BLaER1 (cell line): ENCODE measurements around the gene CHD9.
A peak's percentile ranks its signal among the peaks of the same experiment; 100 is the strongest.
"Not testable (repeated sequence)": the region's sequence is repeated elsewhere in the genome, so short reads cannot be mapped to it uniquely, and the experiment has no call there.

Experiments used
- H3K27ac ChIP-seq: shearing (Covaris generic); formaldehyde crosslinking; 2 replicates; pipeline ENCODE4 v1.8.1; 2022
- H3K27me3 ChIP-seq: shearing (Covaris generic); formaldehyde crosslinking; 2 replicates; pipeline ENCODE4 v1.8.1; 2022
- H3K36me3 ChIP-seq: shearing (Covaris generic); formaldehyde crosslinking; 2 replicates; pipeline ENCODE4 v1.8.1; 2022
- H3K4me1 ChIP-seq: shearing (Covaris generic); formaldehyde crosslinking; 2 replicates; pipeline ENCODE4 v1.8.1; 2022
- H3K4me2 ChIP-seq: shearing (Covaris generic); formaldehyde crosslinking; 2 replicates; pipeline ENCODE4 v1.8.1; 2022
- H3K4me3 ChIP-seq: shearing (Covaris generic); formaldehyde crosslinking; 2 replicates; pipeline ENCODE4 v1.8.1; 2022
- H3K9ac ChIP-seq: shearing (Covaris generic); formaldehyde crosslinking; 2 replicates; pipeline ENCODE4 v1.8.1; 2022
- H3K9me3 ChIP-seq: shearing (Covaris generic); formaldehyde crosslinking; 2 replicates; pipeline ENCODE4 v1.8.1; 2022
- H4K20me1 ChIP-seq: shearing (Covaris generic); formaldehyde crosslinking; 2 replicates; pipeline ENCODE4 v1.8.1; 2022
- Cebpa-rat ChIP-seq: shearing (Covaris generic); IDR thresholded peaks from 2 replicates; pipeline ENCODE4 v1.8.1; 2022

CHD9 gene

DNA sequence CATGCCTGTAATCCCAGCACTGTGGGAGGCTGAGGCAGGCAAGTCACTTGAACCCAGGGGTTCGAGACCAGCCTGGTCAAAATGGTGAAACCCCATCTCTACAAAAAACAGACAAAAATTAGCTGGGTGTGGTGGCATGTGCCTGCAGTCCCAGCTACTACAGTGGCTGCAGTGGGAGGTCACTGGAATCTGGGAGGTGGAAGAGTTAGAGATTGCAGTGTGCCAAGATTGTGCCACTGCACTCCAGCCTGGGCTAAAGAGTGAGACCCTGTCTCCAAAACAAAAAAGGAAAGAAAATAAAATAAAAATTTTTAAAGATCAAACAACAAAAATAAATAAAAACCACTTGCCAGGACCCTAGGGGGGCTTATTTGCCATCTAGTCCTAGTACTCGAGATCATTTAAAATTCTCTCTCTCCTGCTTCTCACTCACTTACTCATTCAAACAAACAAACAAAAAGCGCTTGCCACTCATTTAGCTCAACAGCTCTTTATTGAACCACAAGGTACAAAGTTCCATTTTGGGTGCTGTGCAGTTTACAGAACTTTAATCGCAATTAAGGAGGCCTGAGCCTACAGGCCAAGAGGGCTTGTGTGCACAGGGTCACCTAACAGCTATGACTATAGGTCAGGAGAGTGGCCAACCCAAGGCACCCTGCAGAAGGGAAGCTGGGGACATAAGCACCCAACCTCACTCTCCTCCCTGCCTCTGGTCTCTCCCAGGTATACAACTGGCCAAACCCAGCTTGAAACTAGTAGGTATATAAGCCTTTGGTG is 6.5 kb upstream of the CHD9 start:
- H3K4me3 ChIP-seq, result no peak overlapping the region
- TF ChIP-seq Cebpa-rat, result no peak
- no peak overlapping the region for H3K4me2 ChIP-seq

DNA sequence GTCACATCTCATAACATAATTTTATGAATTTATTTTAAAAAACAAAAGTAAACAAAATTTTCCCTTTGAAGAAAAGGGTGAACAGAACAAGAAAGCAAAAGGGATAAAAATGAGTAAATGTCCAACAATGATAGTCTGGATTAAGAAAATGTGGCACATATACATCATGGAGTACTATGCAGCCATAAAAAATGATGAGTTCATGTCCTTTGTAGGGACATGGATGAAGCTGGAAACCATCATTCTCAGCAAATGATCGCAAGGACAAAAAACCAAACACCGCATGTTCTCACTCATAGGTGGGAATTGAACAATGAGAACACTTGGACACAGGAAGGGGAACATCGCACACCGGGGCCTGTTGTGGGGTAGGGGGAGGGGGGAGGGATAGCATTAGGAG is 3.5 kb upstream of the CHD9 start:
- H3K27ac ChIP-seq, H3K4me2 ChIP-seq, H3K27me3 ChIP-seq, H4K20me1 ChIP-seq, H3K36me3 ChIP-seq, H3K9me3 ChIP-seq, H3K4me3 ChIP-seq, H3K9ac ChIP-seq: not testable (repeated sequence)
- H3K4me1 ChIP-seq, result peaks cover 24% of the 10 kb centered on the region

More for the DNA sequence above, 6.5 kb upstream of the CHD9 start:
- no peak overlapping the region for H3K27ac ChIP-seq
- no peaks in the 10 kb centered on the region for H3K36me3 ChIP-seq
- H3K9me3 ChIP-seq, result peaks cover 9% of the 10 kb centered on the region; the same call in 1 of the 2 replicates
- H3K4me1 ChIP-seq, result peaks cover 14% of the 10 kb centered on the region
- no peaks in the 10 kb centered on the region for H4K20me1 ChIP-seq
- H3K9ac ChIP-seq, result no peak overlapping the region
- H3K27me3 ChIP-seq, result no peaks in the 10 kb centered on the region

- H3K4me1 ChIP-seq, result peaks cover 39% of the 10 kb centered on the region
- H3K4me2 ChIP-seq, result peak within 1 kb of the TSS; percentile 45
- TF ChIP-seq Cebpa-rat, result no peak
- H3K36me3 ChIP-seq, result no peaks in the 10 kb centered on the region
- H3K27me3 ChIP-seq, result no peaks in the 10 kb centered on the region
- no peaks in the 10 kb centered on the region for H4K20me1 ChIP-seq
- no peak within 1 kb of the TSS for H3K9ac ChIP-seq
- H3K9me3 ChIP-seq, result no peaks in the 10 kb centered on the region
- no peak within 1 kb of the TSS for H3K4me3 ChIP-seq
- 0 out of 2 replicates have a peak within 1 kb of the TSS, but pooled peaks have one; percentile 20 for H3K27ac ChIP-seq
Observed at GRCh38 chr16:53052519-53053501, 2.0 kb upstream of the CHD9 start, which contains the start of gene CHD9NB. CHD9NB (minus strand) TSS chr16:53052897; CDS start chr16:53044158, 8,739 bp downstream.

DNA sequence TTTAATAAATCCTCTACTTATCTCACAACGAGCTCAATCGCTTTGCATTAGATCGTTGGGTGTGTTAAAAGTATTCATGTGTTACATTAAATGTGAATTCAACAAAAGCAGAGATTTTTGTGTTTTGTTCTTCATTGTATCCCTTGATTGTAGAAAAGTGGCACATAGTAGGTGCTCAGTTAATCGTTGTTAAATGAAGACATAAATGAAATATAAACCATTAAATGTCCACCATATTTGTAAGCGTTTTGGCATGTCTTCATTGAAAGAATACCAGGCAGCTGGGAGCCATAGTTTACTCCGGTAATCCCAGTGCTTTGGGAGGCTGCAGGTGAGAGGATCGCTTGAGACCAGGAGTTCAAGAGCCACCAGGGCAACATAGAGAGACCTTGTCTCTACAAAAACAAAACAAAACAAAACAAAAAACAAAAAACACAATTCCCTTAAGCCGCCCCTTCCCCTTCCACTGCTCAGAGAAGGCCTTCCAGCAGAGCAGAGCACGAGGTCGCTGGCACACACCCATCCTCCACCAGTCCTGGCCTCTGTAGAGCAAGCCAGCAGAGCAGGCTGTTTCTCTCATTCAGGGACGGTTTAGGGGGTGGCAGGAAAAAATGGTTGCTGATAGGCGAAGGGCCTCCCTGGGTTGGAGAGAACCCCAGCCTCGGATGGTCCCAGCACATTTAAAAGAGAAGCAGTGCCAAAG is 673 bp upstream of the CHD9 start:
- Histone ChIP-seq H3K4me2 (peak overlapping the region; percentile 89), H4K20me1 (peaks cover 6% of the 10 kb centered on the region; the same call in 1 of the 2 replicates), H3K27ac (peak overlapping the region; percentile 94), H3K4me1 (peaks cover 51% of the 10 kb centered on the region), H3K36me3 (no peaks in the 10 kb centered on the region), H3K4me3 (peak overlapping the region; percentile 84), H3K9me3 (no peaks in the 10 kb centered on the region), H3K27me3 (no peaks in the 10 kb centered on the region), H3K9ac (peak overlapping the region; percentile 94)
- no peak for TF ChIP-seq Cebpa-rat

DNA sequence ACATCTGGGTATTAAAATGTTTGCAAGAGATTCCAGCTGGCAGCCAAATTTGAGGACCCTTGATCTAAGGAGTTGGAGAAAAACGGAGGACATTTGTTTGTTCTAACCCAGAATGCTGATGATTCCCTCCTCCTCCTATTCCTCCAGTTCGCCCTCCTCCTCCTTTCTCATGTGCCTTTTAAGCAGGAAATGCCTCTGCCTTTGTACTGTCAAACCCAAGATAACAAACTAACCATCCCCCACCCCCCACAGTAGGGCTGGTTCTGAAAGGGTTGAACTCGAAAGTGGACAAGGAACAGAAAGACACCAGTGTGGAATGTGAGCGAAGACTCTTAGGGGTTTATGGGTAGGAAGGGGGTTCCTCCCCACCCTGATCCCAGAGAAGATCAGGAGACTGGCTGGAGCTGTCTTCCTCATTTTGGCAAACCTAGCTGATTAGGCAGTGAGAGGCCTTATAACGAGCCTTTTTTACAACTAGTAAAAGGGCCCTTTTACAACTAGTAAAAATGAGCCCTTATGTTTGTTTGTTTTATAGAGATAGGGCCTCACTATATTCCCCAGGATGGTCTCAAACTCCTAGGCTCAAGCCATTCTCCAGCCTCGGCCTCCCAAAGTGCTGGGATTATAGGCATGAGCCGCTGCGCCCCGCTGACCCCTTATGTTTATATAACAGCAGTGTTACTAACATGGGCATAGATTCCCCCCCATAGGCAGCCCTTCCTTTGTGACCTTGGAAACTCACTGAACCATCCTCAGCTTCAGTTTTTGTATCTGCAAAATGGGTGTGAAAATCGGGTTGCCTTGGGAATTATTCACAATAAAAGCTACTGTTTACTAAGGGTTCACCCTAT is 975 bp downstream of the CHD9 start:
- TF ChIP-seq Cebpa-rat, result no peak
- H4K20me1 ChIP-seq, result peaks cover 6% of the 10 kb centered on the region; the same call in 1 of the 2 replicates
- H3K9ac ChIP-seq, result peak overlapping the region; percentile 94
- H3K4me3 ChIP-seq, result peak overlapping the region; percentile 84
- H3K4me2 ChIP-seq, result peak overlapping the region; percentile 89
- peaks cover 56% of the 10 kb centered on the region for H3K4me1 ChIP-seq
- no peaks in the 10 kb centered on the region for H3K27me3 ChIP-seq
- H3K27ac ChIP-seq, result peak overlapping the region; percentile 94
- H3K36me3 ChIP-seq, result peaks cover 8% of the 10 kb centered on the region; the same call in 1 of the 2 replicates
- no peaks in the 10 kb centered on the region for H3K9me3 ChIP-seq

DNA sequence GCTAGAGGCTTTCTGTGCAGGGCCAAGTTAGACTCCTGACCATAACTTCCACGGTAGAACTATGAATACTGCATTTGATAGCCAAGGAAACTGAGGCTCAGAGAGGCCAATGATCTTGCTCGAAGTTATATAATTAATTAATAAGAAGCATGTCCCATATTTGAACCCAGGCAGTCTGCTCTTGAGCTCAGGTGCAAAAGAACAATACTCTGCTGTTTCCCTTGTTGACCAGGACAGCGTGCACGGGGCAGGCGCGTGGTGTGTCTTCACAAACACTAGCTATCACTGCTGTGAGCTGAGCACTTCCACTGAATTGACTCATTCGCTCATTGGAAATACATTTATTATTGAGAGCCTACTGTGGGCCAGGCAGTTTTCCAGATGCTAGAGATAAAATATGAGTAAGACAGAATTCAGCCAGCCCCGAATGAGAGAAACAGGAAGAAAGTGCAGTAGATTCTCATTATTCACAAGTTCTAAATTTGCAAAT is 1.6 kb downstream of the CHD9 start:
- Histone ChIP-seq H3K4me2 (peak overlapping the region; percentile 89), H3K4me1 (peaks cover 63% of the 10 kb centered on the region), H3K9ac (peak overlapping the region; percentile 94), H3K4me3 (peak overlapping the region; percentile 84; the same call in 1 of the 2 replicates), H4K20me1 (peaks cover 11% of the 10 kb centered on the region; the same call in 1 of the 2 replicates), H3K27me3 (no peaks in the 10 kb centered on the region), H3K27ac (peak overlapping the region; percentile 94; the same call in 1 of the 2 replicates), H3K36me3 (peaks cover 13% of the 10 kb centered on the region; the same call in 1 of the 2 replicates), H3K9me3 (no peaks in the 10 kb centered on the region)
- no peak for TF ChIP-seq Cebpa-rat

DNA sequence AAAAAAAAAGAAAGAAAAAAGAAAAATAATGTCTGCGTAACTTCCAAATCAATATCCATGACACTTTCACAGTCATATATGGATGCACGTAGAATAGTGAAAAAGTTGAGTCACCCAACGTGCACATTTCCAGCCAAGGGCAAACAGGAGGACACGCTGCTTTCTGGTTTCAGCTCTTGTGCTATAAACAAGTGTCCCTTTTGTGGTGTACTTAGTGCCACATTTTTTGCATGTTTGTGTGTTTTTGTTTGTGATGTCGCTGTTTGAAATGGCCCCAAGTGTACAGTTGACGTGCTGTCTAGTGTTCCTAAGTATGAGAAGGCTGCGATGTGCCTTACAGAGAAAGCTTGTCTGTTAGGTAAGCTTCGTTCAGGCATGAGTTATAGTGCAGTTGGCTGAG is 2.9 kb downstream of the CHD9 start:
- no peak overlapping the region for H3K27ac ChIP-seq
- no peak overlapping the region for H3K9ac ChIP-seq
- H3K9me3 ChIP-seq, result no peaks in the 10 kb centered on the region
- no peaks in the 10 kb centered on the region for H3K27me3 ChIP-seq
- H3K4me1 ChIP-seq, result peaks cover 69% of the 10 kb centered on the region
- H4K20me1 ChIP-seq, result peaks cover 23% of the 10 kb centered on the region; the same call in 1 of the 2 replicates
- H3K4me3 ChIP-seq, result no peak overlapping the region
- no peak overlapping the region; the same call in 1 of the 2 replicates for H3K4me2 ChIP-seq
- TF ChIP-seq Cebpa-rat, result no peak
- peaks cover 13% of the 10 kb centered on the region; the same call in 1 of the 2 replicates for H3K36me3 ChIP-seq

DNA sequence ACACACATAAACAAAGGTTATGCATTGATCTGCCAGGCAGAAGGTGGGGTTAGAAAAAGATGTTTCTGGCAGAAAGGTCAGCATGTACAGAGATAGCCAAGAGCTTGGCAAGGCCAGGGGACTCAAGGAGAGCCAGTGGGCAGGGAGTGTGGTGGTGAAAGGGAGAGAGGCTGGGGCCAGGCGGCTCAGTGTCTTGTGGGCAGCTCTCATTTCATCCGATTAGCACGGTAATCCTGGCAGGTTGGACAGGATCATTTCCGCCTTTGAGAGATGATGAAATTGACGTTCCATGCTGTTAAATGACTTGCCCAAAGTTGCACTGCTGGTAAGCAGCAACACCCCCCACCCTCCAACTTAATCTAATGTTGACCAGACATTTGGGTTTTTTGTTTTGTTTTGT is 3.6 kb downstream of the CHD9 start:
- Histone ChIP-seq H3K27ac (peak overlapping the region; percentile 44; the same call in 1 of the 2 replicates), H3K9ac (no peak overlapping the region), H3K9me3 (no peaks in the 10 kb centered on the region), H3K36me3 (peaks cover 13% of the 10 kb centered on the region; the same call in 1 of the 2 replicates), H3K4me3 (no peak overlapping the region), H3K4me2 (peak overlapping the region; percentile 11; the same call in 1 of the 2 replicates), H3K27me3 (no peaks in the 10 kb centered on the region), H3K4me1 (peaks cover 73% of the 10 kb centered on the region), H4K20me1 (peaks cover 24% of the 10 kb centered on the region; the same call in 1 of the 2 replicates)
- TF ChIP-seq Cebpa-rat, result no peak
